Osteoblast (primary cell): ENCODE results near the gene AIMP1. TPM values are rescaled to one million over a fixed set of nuclear protein-coding genes. Genes with fewer than 3 reads are reported as not detected.

Experiments used
- DNase-seq: peaks from one replicate; pipeline ENCODE4 v3.0.0; 2011; ENCODE audit warnings: low spot score, mixed read lengths; ENCODE audit not compliant: insufficient read length; ENCODE audit errors: missing footprints
- H2AFZ ChIP-seq: 2 replicates; pipeline ENCODE4 v1.6.0; 2011; ENCODE audit warnings: mild to moderate bottlenecking, low read length
- H3K27ac ChIP-seq: 2 replicates; pipeline ENCODE4 v1.5.1; 2011; ENCODE audit warnings: mild to moderate bottlenecking, low read depth, low read length, moderate library complexity
- H3K27me3 ChIP-seq: 2 replicates; pipeline ENCODE4 v1.6.0; 2012; ENCODE audit warnings: mild to moderate bottlenecking, control low read depth, inconsistent platforms, low read length, moderate library complexity; ENCODE audit not compliant: insufficient read depth
- H3K36me3 ChIP-seq: 2 replicates; pipeline ENCODE4 v1.5.1; 2011; ENCODE audit warnings: mild to moderate bottlenecking, low read length, control low read depth, moderate library complexity; ENCODE audit not compliant: insufficient read depth
- H3K4me1 ChIP-seq: 2 replicates; pipeline ENCODE4 v1.5.1; 2011; ENCODE audit warnings: mild to moderate bottlenecking, low read length, control low read depth, moderate library complexity; ENCODE audit not compliant: insufficient read depth
- H3K4me2 ChIP-seq: 2 replicates; pipeline ENCODE4 v1.6.0; 2011; ENCODE audit warnings: mild to moderate bottlenecking, low read length; ENCODE audit not compliant: insufficient read depth
- H3K4me3 ChIP-seq: fragments of 200-600 bp; sonication (generic); 3 replicates; pipeline ENCODE4 v1.5.1; 2012; ENCODE audit warnings: mild to moderate bottlenecking, low read length, inconsistent platforms; ENCODE audit not compliant: insufficient read depth
- H3K79me2 ChIP-seq: 2 replicates; pipeline ENCODE4 v1.6.0; 2012; ENCODE audit warnings: mild to moderate bottlenecking, low read length, control low read depth, inconsistent platforms; ENCODE audit not compliant: insufficient read depth
- H3K9me3 ChIP-seq: 2 replicates; pipeline ENCODE4 v1.5.1; 2011; ENCODE audit warnings: low read depth, low read length, control low read depth
- H4K20me1 ChIP-seq: 2 replicates; pipeline ENCODE4 v1.6.0; 2012; ENCODE audit warnings: mild to moderate bottlenecking, low read length, control low read depth; ENCODE audit not compliant: insufficient read depth
- total RNA-seq: library from RNA; depleted of rRNA; stranded (reverse); fragments of >200 nt; gene quantifications from 2 replicates; pipeline ENCODE4 v1.2.3, GENCODE V29; 2012
- TF ChIP-seq, protein P1 (sequence below): IDR thresholded peaks from 2 replicates; pipeline ENCODE4 v1.5.1; 2011; ENCODE audit warnings: mild to moderate bottlenecking, low read depth, low read length, moderate library complexity; ENCODE audit errors: extremely low read depth

Gene AIMP1
- total RNA-seq, 1 donor, result 27.9 TPM

DNA sequence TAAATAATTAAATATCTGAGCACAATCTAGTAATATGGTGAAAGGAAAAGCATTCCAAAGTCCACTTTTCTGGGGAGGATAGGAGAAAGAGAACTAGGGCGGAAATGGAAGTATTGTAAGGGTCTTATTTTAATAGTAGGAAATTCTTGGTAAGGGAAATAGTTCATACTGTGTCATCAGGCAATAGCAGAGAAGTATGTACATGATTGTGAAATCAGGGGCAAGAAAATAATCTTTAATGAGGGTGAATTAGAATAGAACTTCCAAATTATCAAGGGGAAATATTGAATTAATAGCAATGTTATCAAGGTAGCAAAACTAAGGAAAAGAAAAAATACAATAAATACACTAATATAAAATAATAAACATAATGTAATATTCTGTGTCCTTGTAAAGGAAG, 37.4 kb downstream of the AIMP1 start:
- Histone ChIP-seq H4K20me1 (no peaks in the 10 kb centered on the region), H3K36me3 (peaks cover 5% of the 10 kb centered on the region), H3K27ac (no peak overlapping the region), H3K79me2 (no peaks in the 10 kb centered on the region), H2AFZ (no peak overlapping the region), H3K9me3 (no peaks in the 10 kb centered on the region), H3K4me2 (no peak overlapping the region), H3K27me3 (no peaks in the 10 kb centered on the region), H3K4me3 (no peak overlapping the region), H3K4me1 (peaks cover 19% of the 10 kb centered on the region)
- TF ChIP-seq, protein P1, sequence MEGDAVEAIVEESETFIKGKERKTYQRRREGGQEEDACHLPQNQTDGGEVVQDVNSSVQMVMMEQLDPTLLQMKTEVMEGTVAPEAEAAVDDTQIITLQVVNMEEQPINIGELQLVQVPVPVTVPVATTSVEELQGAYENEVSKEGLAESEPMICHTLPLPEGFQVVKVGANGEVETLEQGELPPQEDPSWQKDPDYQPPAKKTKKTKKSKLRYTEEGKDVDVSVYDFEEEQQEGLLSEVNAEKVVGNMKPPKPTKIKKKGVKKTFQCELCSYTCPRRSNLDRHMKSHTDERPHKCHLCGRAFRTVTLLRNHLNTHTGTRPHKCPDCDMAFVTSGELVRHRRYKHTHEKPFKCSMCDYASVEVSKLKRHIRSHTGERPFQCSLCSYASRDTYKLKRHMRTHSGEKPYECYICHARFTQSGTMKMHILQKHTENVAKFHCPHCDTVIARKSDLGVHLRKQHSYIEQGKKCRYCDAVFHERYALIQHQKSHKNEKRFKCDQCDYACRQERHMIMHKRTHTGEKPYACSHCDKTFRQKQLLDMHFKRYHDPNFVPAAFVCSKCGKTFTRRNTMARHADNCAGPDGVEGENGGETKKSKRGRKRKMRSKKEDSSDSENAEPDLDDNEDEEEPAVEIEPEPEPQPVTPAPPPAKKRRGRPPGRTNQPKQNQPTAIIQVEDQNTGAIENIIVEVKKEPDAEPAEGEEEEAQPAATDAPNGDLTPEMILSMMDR, result no peak
- DNase-seq, result no peak

DNA sequence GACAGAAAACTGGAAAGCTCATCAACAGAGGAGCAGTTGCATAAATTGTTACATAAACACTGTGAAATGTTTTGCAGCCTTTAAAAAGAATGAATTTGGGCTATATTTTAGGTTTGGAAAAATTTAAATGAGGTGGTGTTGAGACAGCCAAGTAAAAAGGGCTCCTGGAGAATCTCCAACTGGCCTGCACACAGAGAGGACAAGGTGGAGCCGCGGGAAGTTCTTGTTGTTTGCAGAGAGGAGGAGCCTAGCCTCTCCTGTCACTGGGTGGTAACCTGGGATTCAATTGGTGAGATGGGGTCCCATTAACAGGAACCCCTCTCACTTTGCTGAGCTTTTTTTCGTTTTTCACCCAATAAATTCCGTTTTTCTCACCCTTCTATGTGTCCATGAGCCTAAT, 38.8 kb downstream of the AIMP1 start:
- no peaks in the 10 kb centered on the region for H4K20me1 ChIP-seq
- H3K9me3 ChIP-seq, result no peaks in the 10 kb centered on the region
- DNase-seq, result no peak
- peaks cover 23% of the 10 kb centered on the region for H3K4me1 ChIP-seq
- no peak overlapping the region for H3K27ac ChIP-seq
- H3K4me2 ChIP-seq, result peak overlapping the region; percentile 79
- peak overlapping the region; percentile 82 for H2AFZ ChIP-seq
- no peaks in the 10 kb centered on the region for H3K79me2 ChIP-seq
- peak overlapping the region; percentile 57 for H3K4me3 ChIP-seq
- H3K27me3 ChIP-seq, result no peaks in the 10 kb centered on the region
- H3K36me3 ChIP-seq, result no peaks in the 10 kb centered on the region
- TF ChIP-seq, protein P1, result no peak

DNA sequence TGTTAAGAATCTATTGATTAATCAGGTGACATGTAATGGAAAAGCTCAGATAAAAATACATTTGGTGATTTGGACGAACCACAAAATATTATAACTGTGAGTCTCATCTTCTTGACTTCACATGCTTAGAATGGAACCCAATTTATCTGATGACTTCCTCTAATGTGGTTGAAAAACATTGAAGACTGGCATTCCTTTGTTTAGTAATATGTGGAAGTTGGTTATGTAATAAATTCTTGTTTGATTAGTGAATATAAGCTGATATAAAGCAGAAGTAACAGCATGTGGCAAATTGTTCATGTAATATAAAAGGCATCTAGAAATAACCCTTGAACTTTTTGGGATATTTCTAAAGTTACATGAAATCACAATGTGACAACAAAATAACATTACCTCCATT, 42.5 kb downstream of the AIMP1 start:
- Histone ChIP-seq H3K36me3 (no peaks in the 10 kb centered on the region), H3K4me1 (peaks cover 16% of the 10 kb centered on the region), H2AFZ (no peak overlapping the region), H3K9me3 (no peaks in the 10 kb centered on the region), H3K4me3 (no peak overlapping the region), H3K27me3 (no peaks in the 10 kb centered on the region), H3K79me2 (no peaks in the 10 kb centered on the region), H3K4me2 (no peak overlapping the region), H4K20me1 (no peaks in the 10 kb centered on the region), H3K27ac (peak overlapping the region; percentile 56)
- no peak for DNase-seq
- TF ChIP-seq, protein P1, result no peak

DNA sequence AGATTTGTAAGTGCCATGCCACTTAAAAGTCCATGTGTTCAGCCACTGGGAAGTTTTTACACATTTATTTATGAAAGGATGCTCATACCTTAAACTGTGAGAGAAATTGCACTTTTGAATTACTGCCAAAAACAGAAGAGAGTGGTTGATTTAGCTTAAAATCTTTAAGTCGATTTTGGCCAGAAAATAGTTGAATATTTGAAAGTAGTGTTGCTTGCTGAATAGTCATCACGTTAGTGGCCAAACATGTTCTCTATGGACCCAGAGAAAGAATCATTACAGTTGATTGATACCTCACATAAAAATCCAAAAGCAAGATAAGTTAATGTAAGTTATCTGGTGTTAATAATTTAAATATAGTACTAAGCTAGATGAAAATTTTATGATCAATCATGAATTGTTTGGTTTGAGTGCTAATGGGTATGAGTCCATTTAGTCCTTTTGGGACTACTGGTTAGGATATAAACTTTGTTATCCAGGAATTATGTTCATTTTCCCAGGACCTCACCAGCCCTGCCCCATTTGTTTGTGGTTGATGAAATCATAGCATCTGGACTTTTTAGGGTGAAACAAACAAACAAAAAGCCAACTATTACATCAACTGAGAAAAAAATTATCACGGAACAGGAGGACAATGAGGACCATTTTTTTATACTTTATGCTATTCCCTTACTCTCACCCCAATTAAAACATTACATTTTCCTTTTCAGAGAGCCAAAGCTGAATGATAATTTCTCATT, 45.9 kb downstream of the AIMP1 start:
- Histone ChIP-seq H3K27me3 (no peaks in the 10 kb centered on the region), H3K4me3 (no peak overlapping the region), H3K9me3 (no peaks in the 10 kb centered on the region), H3K79me2 (no peaks in the 10 kb centered on the region), H3K36me3 (no peaks in the 10 kb centered on the region), H4K20me1 (no peaks in the 10 kb centered on the region), H3K4me1 (peaks cover 26% of the 10 kb centered on the region), H2AFZ (no peak overlapping the region), H3K27ac (no peak overlapping the region), H3K4me2 (no peak overlapping the region)
- TF ChIP-seq, protein P1, result no peak
- DNase-seq, result no peak
